GM12874 (cell line): ENCODE results near the gene MSH4.

Experiments
- TF ChIP-seq, protein P1 (sequence below): IDR thresholded peaks from 2 replicates; pipeline ENCODE4 v1.5.1; 2011; ENCODE audit warnings: low read depth, mild to moderate bottlenecking, control low read depth, low read length, moderate library complexity; ENCODE audit not compliant: insufficient read depth

MSH4 gene

DNA sequence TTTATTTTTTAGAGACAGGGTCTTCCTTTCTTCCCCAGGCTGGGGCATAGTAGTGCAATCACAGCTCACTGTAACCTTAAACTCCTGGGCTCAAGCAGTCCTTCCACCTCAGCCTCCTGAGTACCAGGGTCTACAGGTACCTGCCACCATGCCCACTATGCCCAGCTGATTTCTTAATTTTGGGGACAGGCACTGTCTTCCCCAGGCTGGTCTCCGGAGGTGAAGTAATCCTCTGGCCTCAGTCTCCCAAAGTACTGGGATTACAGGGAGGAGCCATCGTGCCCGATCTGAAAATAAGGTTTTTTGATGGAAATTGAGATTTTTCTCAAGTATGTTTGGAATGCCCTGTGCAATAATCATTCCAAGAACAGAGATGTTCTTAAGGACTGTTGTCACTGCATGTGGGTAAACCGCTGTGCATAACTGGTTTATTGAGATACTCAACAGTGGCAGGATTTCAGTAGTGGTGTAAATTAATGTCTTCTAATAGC, 934 bp upstream of the MSH4 start:
- TF ChIP-seq, protein P1, sequence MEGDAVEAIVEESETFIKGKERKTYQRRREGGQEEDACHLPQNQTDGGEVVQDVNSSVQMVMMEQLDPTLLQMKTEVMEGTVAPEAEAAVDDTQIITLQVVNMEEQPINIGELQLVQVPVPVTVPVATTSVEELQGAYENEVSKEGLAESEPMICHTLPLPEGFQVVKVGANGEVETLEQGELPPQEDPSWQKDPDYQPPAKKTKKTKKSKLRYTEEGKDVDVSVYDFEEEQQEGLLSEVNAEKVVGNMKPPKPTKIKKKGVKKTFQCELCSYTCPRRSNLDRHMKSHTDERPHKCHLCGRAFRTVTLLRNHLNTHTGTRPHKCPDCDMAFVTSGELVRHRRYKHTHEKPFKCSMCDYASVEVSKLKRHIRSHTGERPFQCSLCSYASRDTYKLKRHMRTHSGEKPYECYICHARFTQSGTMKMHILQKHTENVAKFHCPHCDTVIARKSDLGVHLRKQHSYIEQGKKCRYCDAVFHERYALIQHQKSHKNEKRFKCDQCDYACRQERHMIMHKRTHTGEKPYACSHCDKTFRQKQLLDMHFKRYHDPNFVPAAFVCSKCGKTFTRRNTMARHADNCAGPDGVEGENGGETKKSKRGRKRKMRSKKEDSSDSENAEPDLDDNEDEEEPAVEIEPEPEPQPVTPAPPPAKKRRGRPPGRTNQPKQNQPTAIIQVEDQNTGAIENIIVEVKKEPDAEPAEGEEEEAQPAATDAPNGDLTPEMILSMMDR, result no peak

DNA sequence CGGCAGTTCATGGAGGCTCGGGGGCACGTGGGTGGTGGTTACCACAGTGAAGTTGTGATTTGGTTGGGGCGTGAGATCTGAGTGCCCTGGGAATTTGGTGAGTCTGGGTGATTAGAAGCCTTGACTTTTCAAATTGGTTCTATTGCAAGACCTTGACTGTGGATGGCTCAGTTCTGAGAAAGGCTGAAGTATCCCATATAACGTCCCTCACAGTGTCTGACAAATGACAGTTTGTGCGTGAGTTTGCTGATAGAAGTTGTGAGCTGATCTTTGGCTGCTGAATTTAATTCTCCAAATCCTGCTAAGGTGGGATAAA, 549 bp downstream of the MSH4 start:
- TF ChIP-seq, protein P1, result no peak

DNA sequence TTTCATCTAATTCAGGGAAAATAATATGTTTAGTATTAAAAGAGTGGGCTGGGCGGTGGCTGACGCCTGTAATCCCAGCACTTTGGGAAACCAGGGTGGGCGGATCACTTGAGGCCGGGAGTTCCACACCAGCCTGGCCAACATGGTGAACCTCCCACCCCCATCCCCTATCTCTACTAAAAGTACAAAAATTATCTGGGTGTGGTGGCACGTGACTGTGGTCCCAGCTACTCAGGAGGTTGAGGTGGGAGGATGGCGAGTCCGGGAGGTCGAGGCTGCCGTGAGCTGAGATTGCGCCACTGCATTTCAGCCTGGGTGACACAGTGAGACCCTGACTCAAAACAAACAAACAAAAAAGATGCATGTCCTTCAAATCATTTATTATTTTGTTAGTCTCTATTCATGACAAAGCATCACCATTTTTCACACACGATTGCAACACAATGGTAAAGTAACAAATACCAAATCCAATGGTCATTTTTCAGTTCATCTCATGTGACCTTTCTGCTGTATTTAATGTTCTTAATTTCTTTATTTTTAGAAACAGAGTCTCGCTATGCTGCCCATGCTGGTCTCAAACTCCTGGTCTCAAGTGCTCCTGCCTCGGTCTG, 1.0 kb downstream of the MSH4 start:
- TF ChIP-seq, protein P1, result no peak

DNA sequence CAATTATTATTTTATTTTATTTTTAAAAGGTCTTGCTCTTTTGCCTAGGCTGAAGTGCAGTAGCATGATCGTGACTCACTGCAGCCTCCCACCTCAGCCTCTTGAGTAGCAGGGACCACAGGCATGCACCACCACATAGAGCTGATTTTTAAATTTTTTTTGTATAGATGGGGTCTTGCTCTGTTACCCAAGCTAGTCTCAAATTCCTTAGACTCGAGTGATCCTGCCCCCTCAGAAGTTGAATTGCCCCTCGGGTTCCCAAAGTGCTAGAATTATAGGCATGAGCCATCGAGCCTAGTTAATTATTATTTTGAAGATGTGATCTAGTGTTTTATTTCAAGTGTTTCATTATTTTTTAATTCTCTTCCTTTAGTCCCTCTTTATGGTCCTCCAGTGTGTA, 12.2 kb downstream of the MSH4 start:
- TF ChIP-seq, protein P1, result no peak

- TF ChIP-seq, protein P1, result no peak
Measured at GRCh38 chr1:75811211-75811981, 14.7 kb downstream of the MSH4 start.

- TF ChIP-seq, protein P1, result no peak
Measured at GRCh38 chr1:75812065-75812464, 15.4 kb downstream of the MSH4 start.

DNA sequence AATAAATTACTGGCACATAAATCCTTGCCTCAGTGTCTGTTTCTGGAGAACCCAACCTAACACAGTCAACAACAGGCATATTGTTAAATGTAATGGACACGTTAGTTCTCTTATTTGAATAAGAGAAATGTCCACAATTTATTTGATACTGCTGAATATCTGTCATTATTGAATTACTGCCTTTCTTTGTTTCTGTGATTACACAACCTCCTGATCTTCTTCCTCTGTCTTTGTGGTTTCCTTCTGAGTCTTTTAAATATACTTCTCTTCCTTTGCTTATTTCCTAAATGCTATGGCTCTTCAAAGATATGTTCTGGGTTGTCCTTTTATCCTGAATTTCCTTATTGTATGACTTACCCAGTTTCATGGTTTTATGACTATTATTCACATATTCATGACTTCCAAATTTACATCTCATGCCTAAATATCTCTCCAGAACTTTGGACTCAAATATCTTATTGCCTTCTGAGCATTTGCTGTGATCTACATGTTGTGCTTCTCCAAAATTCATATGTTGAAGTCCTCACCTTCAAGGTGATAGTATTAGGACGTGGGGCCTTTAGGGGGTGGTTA, 39.9 kb downstream of the MSH4 start:
- TF ChIP-seq, protein P1, result no peak
